Measurements from ENCODE around the gene CTBP1.

Gene CTBP1

DNA sequence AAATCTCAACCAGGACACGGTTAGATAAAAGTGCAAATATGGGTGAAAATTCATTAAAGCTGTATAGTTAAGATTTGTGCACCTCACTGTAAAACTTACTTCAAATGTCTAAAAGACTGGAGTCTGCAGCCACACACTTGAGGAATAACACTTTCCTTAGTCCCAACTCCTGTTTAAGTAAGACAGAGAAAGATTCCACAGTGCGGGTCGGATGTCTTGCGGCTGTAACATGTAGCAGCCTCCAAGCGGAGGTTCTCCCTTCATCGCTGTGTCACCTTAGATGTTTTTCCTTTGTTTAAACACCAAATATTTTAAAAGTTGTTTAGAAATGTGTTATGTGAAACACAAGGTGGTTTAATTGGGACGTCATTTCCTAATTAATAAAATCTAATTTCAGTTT, 39.9 kb upstream of the CTBP1 start:
- TF ChIP-seq CTCF (IDR thresholded peaks at IDR 0.05; ENCODE audit: low read depth, low read length) (no peak), EZH2phosphoT487 (IDR thresholded peaks at IDR 0.05; ENCODE audit: low read depth) (no peak)
- H3K27me3 ChIP-seq (ENCODE audit: low read depth, low read length): no peaks in the 10 kb centered on the region
- H2AFZ ChIP-seq (ENCODE audit: low read depth, low read length): no peak overlapping the region
- peak overlapping the region; percentile 86 for H3K9ac ChIP-seq (ENCODE audit: low read length)
- H3K27ac ChIP-seq (ENCODE audit: low read length): no peak overlapping the region
- H4K20me1 ChIP-seq (ENCODE audit: insufficient read depth, low read length): peaks cover 25% of the 10 kb centered on the region
- H3K4me2 ChIP-seq (ENCODE audit: low read length): peak overlapping the region; percentile 77
- H3K4me1 ChIP-seq (ENCODE audit: low read length): peaks cover 22% of the 10 kb centered on the region
- H3K79me2 ChIP-seq (ENCODE audit: low read length): peaks cover 45% of the 10 kb centered on the region
- no peaks in the 10 kb centered on the region for H3K36me3 ChIP-seq (replicated peaks; ENCODE audit: low read depth, low read length)
- H3K9me3 ChIP-seq (ENCODE audit: insufficient read depth, low read length): 0 out of 2 replicates have a peak, but pooled peaks cover 4% of the 10 kb centered on the region
- peak overlapping the region; percentile 93 for H3K4me3 ChIP-seq (ENCODE audit: low read length)

GRCh38 chr4:1285790-1286553, 37.0 kb upstream of the CTBP1 start:
- H3K36me3 ChIP-seq (replicated peaks; ENCODE audit: low read depth, low read length): no peaks in the 10 kb centered on the region
- H3K9me3 ChIP-seq (ENCODE audit: insufficient read depth, low read length): 0 out of 2 replicates have a peak, but pooled peaks cover 4% of the 10 kb centered on the region
- H3K27me3 ChIP-seq (ENCODE audit: low read depth, low read length): no peaks in the 10 kb centered on the region
- H2AFZ ChIP-seq (ENCODE audit: low read depth, low read length): no peak overlapping the region
- TF ChIP-seq CTCF (IDR thresholded peaks at IDR 0.05; ENCODE audit: low read depth, low read length) (0 out of 2 replicates have a peak, but pooled peaks have one; percentile 15), EZH2phosphoT487 (IDR thresholded peaks at IDR 0.05; ENCODE audit: low read depth) (no peak)
- peaks cover 3% of the 10 kb centered on the region; the same call in 1 of the 2 replicates for H4K20me1 ChIP-seq (ENCODE audit: insufficient read depth, low read length)
- H3K9ac ChIP-seq (ENCODE audit: low read length): no peak overlapping the region
- H3K79me2 ChIP-seq (ENCODE audit: low read length): peaks cover 17% of the 10 kb centered on the region
- H3K4me2 ChIP-seq (ENCODE audit: low read length): no peak overlapping the region
- no peak overlapping the region for H3K4me3 ChIP-seq (ENCODE audit: low read length)
- no peak overlapping the region for H3K27ac ChIP-seq (ENCODE audit: low read length)
- H3K4me1 ChIP-seq (ENCODE audit: low read length): peaks cover 6% of the 10 kb centered on the region

GRCh38 chr4:1285151-1285789, 36.3 kb upstream of the CTBP1 start:
- peaks cover 10% of the 10 kb centered on the region for H3K79me2 ChIP-seq (ENCODE audit: low read length)
- no peaks in the 10 kb centered on the region for H3K27me3 ChIP-seq (ENCODE audit: low read depth, low read length)
- no peaks in the 10 kb centered on the region for H3K36me3 ChIP-seq (replicated peaks; ENCODE audit: low read depth, low read length)
- no peak overlapping the region for H3K4me2 ChIP-seq (ENCODE audit: low read length)
- peaks cover 4% of the 10 kb centered on the region for H3K4me1 ChIP-seq (ENCODE audit: low read length)
- H3K27ac ChIP-seq (ENCODE audit: low read length): no peak overlapping the region
- H3K9me3 ChIP-seq (ENCODE audit: insufficient read depth, low read length): 0 out of 2 replicates have a peak, but pooled peaks cover 4% of the 10 kb centered on the region
- TF ChIP-seq EZH2phosphoT487 (IDR thresholded peaks at IDR 0.05; ENCODE audit: low read depth): no peak
- TF ChIP-seq CTCF (IDR thresholded peaks at IDR 0.05; ENCODE audit: low read depth, low read length): no peak
- H4K20me1 ChIP-seq (ENCODE audit: insufficient read depth, low read length): no peaks in the 10 kb centered on the region
- H3K4me3 ChIP-seq (ENCODE audit: low read length): no peak overlapping the region
- no peak overlapping the region for H3K9ac ChIP-seq (ENCODE audit: low read length)
- no peak overlapping the region for H2AFZ ChIP-seq (ENCODE audit: low read depth, low read length)

GRCh38 chr4:1283711-1284110, 34.8 kb upstream of the CTBP1 start:
- Histone ChIP-seq H3K36me3 (replicated peaks; ENCODE audit: low read depth, low read length) (no peaks in the 10 kb centered on the region), H3K4me3 (ENCODE audit: low read length) (no peak overlapping the region), H3K4me2 (ENCODE audit: low read length) (no peak overlapping the region), H3K4me1 (ENCODE audit: low read length) (peaks cover 2% of the 10 kb centered on the region), H4K20me1 (ENCODE audit: insufficient read depth, low read length) (no peaks in the 10 kb centered on the region), H3K9me3 (ENCODE audit: insufficient read depth, low read length) (0 out of 2 replicates have a peak, but pooled peaks cover 4% of the 10 kb centered on the region), H3K9ac (ENCODE audit: low read length) (no peak overlapping the region), H3K27ac (ENCODE audit: low read length) (no peak overlapping the region), H2AFZ (ENCODE audit: low read depth, low read length) (no peak overlapping the region), H3K27me3 (ENCODE audit: low read depth, low read length) (no peaks in the 10 kb centered on the region), H3K79me2 (ENCODE audit: low read length) (no peaks in the 10 kb centered on the region)
- TF ChIP-seq CTCF (IDR thresholded peaks at IDR 0.05; ENCODE audit: low read depth, low read length) (no peak), EZH2phosphoT487 (IDR thresholded peaks at IDR 0.05; ENCODE audit: low read depth) (no peak)
